Liver (tissue), 9 donors: Measurements from ENCODE around the gene MTM1. TPM values are rescaled to one million over a fixed set of nuclear protein-coding genes. Genes with fewer than 3 reads are reported as not detected.

Experiments used
- DNase-seq: peaks from one replicate; pipeline ENCODE4 v3.0.0-alpha.2; 2017; ENCODE audit warnings: low spot score
- H3K27ac ChIP-seq, 2 donors: one replicate each; pipeline ENCODE4 v1.7.0; 2013; ENCODE audit warnings: inconsistent platforms in 2 of 2, low read length in 2 of 2, control low read depth in 1 of 2, low read depth in 1 of 2, mild to moderate bottlenecking in 1 of 2
- H3K27me3 ChIP-seq, 4 donors: one replicate each; pipeline versions ENCODE4 v1.6.1 to v1.7.0; 2013; ENCODE audit warnings: low read length in 3 of 4, inconsistent platforms in 1 of 4, mild to moderate bottlenecking in 1 of 4, moderate library complexity in 1 of 4; ENCODE audit not compliant: control insufficient read depth in 4 of 4, insufficient read depth in 4 of 4
- H3K36me3 ChIP-seq, 4 donors: one replicate each; pipeline versions ENCODE4 v1.6.1 to v1.7.0; 2013; ENCODE audit warnings: low read length in 3 of 4, mild to moderate bottlenecking in 3 of 4, low read depth in 1 of 4, moderate library complexity in 1 of 4; ENCODE audit not compliant: control insufficient read depth in 4 of 4, insufficient read depth in 3 of 4
- H3K4me1 ChIP-seq, 4 donors: one replicate each; pipeline versions ENCODE4 v1.6.1 to v1.7.0; 2013; ENCODE audit warnings: low read length in 3 of 4, mild to moderate bottlenecking in 3 of 4, moderate library complexity in 1 of 4; ENCODE audit not compliant: control insufficient read depth in 4 of 4, insufficient read depth in 4 of 4
- H3K4me3 ChIP-seq, 3 donors: one replicate each; pipeline versions ENCODE4 v1.6.1 to v1.7.0; 2013; ENCODE audit warnings: low read length in 3 of 3, control low read depth in 1 of 3, low read depth in 1 of 3, mild to moderate bottlenecking in 1 of 3
- H3K9ac ChIP-seq, 2 donors: one replicate each; pipeline ENCODE4 v1.7.0; 2013; ENCODE audit warnings: low read length in 2 of 2, mild to moderate bottlenecking in 2 of 2, moderate library complexity in 2 of 2, control low read depth in 1 of 2, low read depth in 1 of 2
- H3K9me3 ChIP-seq, 4 donors: one replicate each; pipeline versions ENCODE4 v1.6.1 to v1.7.0; 2013; ENCODE audit warnings: low read length in 3 of 4; ENCODE audit not compliant: control insufficient read depth in 4 of 4
- ATF3 ChIP-seq: IDR thresholded peaks from 2 replicates; pipeline ENCODE4 v1.6.1; 2016; ENCODE audit warnings: antibody characterized with exemption
- CTCF ChIP-seq: fragments of 150-350 bp; IDR thresholded peaks from 2 replicates; pipeline ENCODE4 v1.5.1; 2017; ENCODE audit warnings: improper control_type of control experiment, low read depth, low read length; ENCODE audit not compliant: missing input control
- EGR1 ChIP-seq, 2 donors: IDR thresholded peaks; 2 replicates each; pipeline ENCODE4 v1.6.1; 2016 to 2018; ENCODE audit warnings: antibody characterized with exemption in 2 of 2, low read depth in 2 of 2
- FOXA1 ChIP-seq: IDR thresholded peaks from 2 replicates; pipeline ENCODE4 v1.6.1; 2016; ENCODE audit warnings: antibody characterized with exemption
- FOXA2 ChIP-seq: IDR thresholded peaks from 2 replicates; pipeline ENCODE4 v1.6.1; 2016; ENCODE audit warnings: antibody characterized with exemption
- GABPA ChIP-seq, 2 donors: IDR thresholded peaks in 1 of 2; conservative IDR thresholded peaks in 1 of 2; 2 replicates each; pipeline ENCODE4 v1.6.1; 2016; ENCODE audit warnings: antibody characterized with exemption in 2 of 2, mild to moderate bottlenecking in 1 of 2, moderate library complexity in 1 of 2
- HNF4A ChIP-seq, 2 donors: conservative IDR thresholded peaks; 2 replicates each; pipeline ENCODE4 v1.6.1; 2016; ENCODE audit warnings: antibody characterized with exemption in 2 of 2, mild to moderate bottlenecking in 2 of 2
- HNF4G ChIP-seq: IDR thresholded peaks from 2 replicates; pipeline ENCODE4 v1.6.1; 2016; ENCODE audit warnings: antibody characterized with exemption
- JUND ChIP-seq, 2 donors: IDR thresholded peaks; 2 replicates each; pipeline ENCODE4 v1.6.1; 2016; ENCODE audit warnings: antibody characterized with exemption in 2 of 2
- MAX ChIP-seq: IDR thresholded peaks from 2 replicates; pipeline ENCODE4 v1.6.1; 2016; ENCODE audit warnings: antibody characterized with exemption
- NR2F2 ChIP-seq: IDR thresholded peaks from 2 replicates; pipeline ENCODE4 v1.6.1; 2016; ENCODE audit warnings: antibody characterized with exemption
- RAD21 ChIP-seq, 2 donors: IDR thresholded peaks; 2 replicates each; pipeline ENCODE4 v1.6.1; 2016; ENCODE audit warnings: antibody characterized with exemption in 2 of 2, mild to moderate bottlenecking in 2 of 2
- REST ChIP-seq: IDR thresholded peaks from 2 replicates; pipeline ENCODE4 v1.6.1; 2016; ENCODE audit warnings: antibody characterized with exemption, mild to moderate bottlenecking
- RXRA ChIP-seq, 2 donors: IDR thresholded peaks; 2 replicates each; pipeline ENCODE4 v1.6.1; 2017 to 2018; ENCODE audit warnings: antibody characterized with exemption in 2 of 2, mild to moderate bottlenecking in 1 of 2
- SP1 ChIP-seq: IDR thresholded peaks from 2 replicates; pipeline ENCODE4 v1.6.1; 2018; ENCODE audit warnings: antibody characterized with exemption, mild to moderate bottlenecking
- ZBTB33 ChIP-seq: IDR thresholded peaks from 2 replicates; pipeline ENCODE4 v1.6.1; 2016; ENCODE audit warnings: antibody characterized with exemption
- WGBS: extraction: QIAGEN DNeasy Blood & Tissue Kit; methylation state at CpG from one replicate; pipeline ENCODE4 v1.1.7; 2013; 5-methylcytosine and 5-hydroxymethylcytosine counted together
- polyA plus RNA-seq, 2 donors: library from polyadenylated mRNA; stranded (reverse) in 1 of 2; unstranded in 1 of 2; fragments of 200-250 nt in 1 of 2; fragments of >200 nt in 1 of 2; fragmentation: Nextera tagmentation in 1 of 2; extraction: Ambion mirVana in 1 of 2; gene quantifications; one replicate each; pipeline versions ENCODE4 v1.2.1 to v1.2.3, GENCODE V29; 2013 to 2015
- total RNA-seq, 2 donors: library from RNA; depleted of rRNA; stranded (reverse); fragments of >200 nt; gene quantifications; one replicate each; pipeline ENCODE4 v1.2.3, GENCODE V29; 2014
- donor health status: healthy.
- donor health status: healthy.
- donor health status: healthy.
- donor health status: healthy.
- donor health status: healthy.

Gene MTM1
- total and polyA plus RNA-seq, 4 donors, result 5.9 to 21.2 (median 11.4) TPM

- Histone ChIP-seq H3K9me3 (no peaks in the 10 kb centered on the region), H3K27ac (peak overlapping the region; percentile 5 to 56), H3K4me3 (no peak overlapping the region), H3K36me3 (no peaks in the 10 kb centered on the region), H3K9ac (no peak overlapping the region), H3K4me1 (peaks cover 11 to 30% (median 28%) of the 10 kb centered on the region in 4 donors), H3K27me3 (no peaks in the 10 kb centered on the region)
- WGBS, result 24% methylated on average over 1 of the region's 1 CpG
- no peak for DNase-seq
- TF ChIP-seq GABPA (IDR thresholded peaks at IDR 0.05 in 1 of 2, conservative IDR thresholded peaks at IDR 0.05 in 1 of 2) (no peak), EGR1 (IDR thresholded peaks at IDR 0.05; ENCODE audit: low read depth in 2 of 2) (no peak), RXRA (IDR thresholded peaks at IDR 0.05) (no peak), JUND (IDR thresholded peaks at IDR 0.05) (no peak), ZBTB33 (no peak), HNF4A (conservative IDR thresholded peaks at IDR 0.05) (no peak), CTCF (no peak), FOXA2 (no peak), NR2F2 (no peak), RAD21 (IDR thresholded peaks at IDR 0.05) (no peak), SP1 (no peak), ATF3 (no peak), MAX (no peak)
Observed at GRCh38 chrX:150572206-150572605, 3.8 kb downstream of the MTM1 start.

- DNase-seq, result no peak
- Histone ChIP-seq H3K9me3 (no peaks in the 10 kb centered on the region), H3K4me1 (peaks cover 11 to 30% (median 28%) of the 10 kb centered on the region in 4 donors), H3K9ac (no peak overlapping the region), H3K27ac (peak overlapping the region in 1 of 2 donors; percentile 31), H3K27me3 (no peaks in the 10 kb centered on the region), H3K4me3 (no peak overlapping the region), H3K36me3 (no peaks in the 10 kb centered on the region)
- TF ChIP-seq JUND (IDR thresholded peaks at IDR 0.05) (no peak), FOXA2 (no peak), HNF4A (conservative IDR thresholded peaks at IDR 0.05) (no peak), CTCF (no peak), NR2F2 (no peak), REST (no peak), FOXA1 (no peak), ATF3 (no peak), RAD21 (IDR thresholded peaks at IDR 0.05) (no peak), HNF4G (no peak), ZBTB33 (no peak)
- WGBS, result 31% methylated on average over 1 of the region's 1 CpG
Observed at GRCh38 chrX:150573106-150573505, 4.7 kb downstream of the MTM1 start.
